ENCODE results near the gene GIPC2.

DNA sequence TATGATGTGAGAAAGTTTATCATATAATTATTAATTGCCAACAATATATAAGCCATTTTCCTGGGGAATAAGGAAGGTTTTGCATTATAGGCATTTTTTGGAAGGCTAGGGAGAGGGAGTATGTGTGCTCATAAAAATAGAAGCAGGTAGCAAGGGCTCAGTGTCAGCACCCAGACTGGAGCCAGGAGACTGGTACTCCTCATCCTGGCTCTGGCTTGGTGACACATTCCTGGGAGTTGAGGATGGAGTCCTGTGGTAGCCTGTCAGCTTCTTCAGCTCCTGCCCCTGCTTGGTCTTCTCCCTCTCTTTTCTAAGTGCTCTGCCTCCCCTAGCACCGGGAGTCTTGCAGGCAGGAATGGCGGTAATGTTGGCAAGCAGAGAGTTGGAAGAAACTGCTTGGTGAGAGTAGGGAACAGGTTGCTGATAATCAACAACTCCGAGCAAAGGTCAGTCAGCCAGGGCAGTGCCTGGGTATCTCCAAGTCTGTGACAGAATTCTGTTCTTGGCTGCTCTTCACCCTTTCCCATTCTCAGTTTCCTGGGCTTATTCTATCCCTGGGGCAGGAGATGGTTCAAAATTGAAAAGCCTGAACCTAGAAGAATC is 23.0 kb downstream of the GIPC2 start:
- TF ChIP-seq POLR2AphosphoS5 (IDR thresholded peaks at IDR 0.05) (no peak), CTCF (IDR thresholded peaks at IDR 0.05) (no peak), POLR2A (IDR thresholded peaks at IDR 0.05) (no peak), EP300 (IDR thresholded peaks at IDR 0.05) (no peak)

Data from sigmoid colon (tissue), 4 donors.